GM12878 (cell line): Measurements from ENCODE around the gene GALNTL6. TPM values are rescaled to one million over a fixed set of nuclear protein-coding genes. Genes with fewer than 3 reads are reported as not detected.

Source experiments
- ATAC-seq: fragments of 200-7000 bp; cut with Tn5 transposase; 3 replicates; pipeline ENCODE4 v1.9.1; 2020; ENCODE audit warnings: mild to moderate bottlenecking, moderate library complexity
- BruUV-seq: library from RNA; stranded (reverse); fragments of 400-500 nt; replicated peaks from 2 replicates; lab custom pipeline; 2021; lab: Mats Ljungman, UMichigan
- CTCF ChIA-PET: fragments of 300-600 bp; sonication (Branson Sonifier 250); formaldehyde crosslinking; extraction: SDS; loops from one replicate; lab custom pipeline; 2021; ENCODE audit warnings: inconsistent platforms; lab: Yijun Ruan, JAX
- POLR2A ChIA-PET: fragments of 350-600 bp; formaldehyde crosslinking; extraction: SDS; loops from one replicate; lab custom pipeline; 2021; ENCODE audit warnings: inconsistent platforms; lab: Charles Lee
- RAD21 ChIA-PET: fragments of 300-600 bp; sonication (Branson Sonifier 250); formaldehyde crosslinking; loops from one replicate; lab custom pipeline; 2023; ENCODE audit warnings: antibody characterized with exemption; ENCODE audit not compliant: unreplicated experiment; lab: Charles Lee
- SMC1A ChIA-PET: fragments of 300-600 bp; sonication (Branson Sonifier 250); formaldehyde crosslinking; loops from one replicate; lab custom pipeline; 2023; ENCODE audit not compliant: unreplicated experiment, uncharacterized antibody; lab: Charles Lee
- DNase-seq: peaks from one replicate; pipeline ENCODE4 v3.0.0-alpha.2; 2011; ENCODE audit warnings: low read depth, low spot score
- FAIRE-seq: peaks from 3 replicates; lab custom pipeline; 2011; peaks lifted over from hg19 to GRCh38; lab: Jason Lieb, UNC
- H2AFZ ChIP-seq: 2 replicates; pipeline ENCODE4 v1.6.0; 2011; ENCODE audit warnings: low read depth, low read length, control low read depth; ENCODE audit not compliant: control insufficient read depth
- H3K27ac ChIP-seq: 2 replicates; pipeline ENCODE4 v1.5.1; 2011; ENCODE audit warnings: control low read depth; ENCODE audit not compliant: control insufficient read depth, insufficient read depth
- H3K27me3 ChIP-seq, 2 experiments: replicated peaks in 1 of 2; 2 replicates each; pipeline versions ENCODE4 v1.6.0 to v1.6.1; 2011; ENCODE audit warnings: low read length in 1 of 2; ENCODE audit not compliant: control insufficient read depth in 2 of 2, insufficient read depth in 2 of 2
- H3K36me3 ChIP-seq, 2 experiments: 2 replicates each; pipeline ENCODE4 v1.5.1; 2011; ENCODE audit warnings: low read length in 1 of 2; ENCODE audit not compliant: control insufficient read depth in 2 of 2, insufficient read depth in 2 of 2
- H3K4me1 ChIP-seq: 2 replicates; pipeline ENCODE4 v1.6.1; 2011; ENCODE audit warnings: mild to moderate bottlenecking, low read length, moderate library complexity, mixed read lengths; ENCODE audit not compliant: control insufficient read depth, insufficient read depth
- H3K4me2 ChIP-seq: 2 replicates; pipeline ENCODE4 v1.6.0; 2011; ENCODE audit warnings: control low read depth; ENCODE audit not compliant: control insufficient read depth, insufficient read depth
- H3K4me3 ChIP-seq: fragments of 200-600 bp; sonication (generic); 2 replicates; pipeline ENCODE4 v1.5.1; 2016
- H3K79me2 ChIP-seq: 2 replicates; pipeline ENCODE4 v1.6.0; 2011; ENCODE audit warnings: low read length; ENCODE audit not compliant: control insufficient read depth, insufficient read depth
- H3K9ac ChIP-seq: 2 replicates; pipeline ENCODE4 v1.8.0; 2011; ENCODE audit warnings: low read length, control low read depth, mixed read lengths; ENCODE audit not compliant: control insufficient read depth, insufficient read depth
- H3K9me3 ChIP-seq: replicated peaks from 3 replicates; pipeline ENCODE4 v1.5.1; 2011; ENCODE audit warnings: mild to moderate bottlenecking, low read length; ENCODE audit not compliant: control insufficient read depth, insufficient read depth
- H4K20me1 ChIP-seq: 2 replicates; pipeline ENCODE4 v1.6.0; 2011; ENCODE audit not compliant: control insufficient read depth, insufficient read depth
- ATF3 ChIP-seq: IDR thresholded peaks from 2 replicates; pipeline ENCODE4 v1.6.1; 2011; ENCODE audit warnings: low read depth, mild to moderate bottlenecking, low read length, moderate library complexity, borderline replicate concordance; ENCODE audit errors: extremely low read depth
- BMI1 ChIP-seq: fragments of 450-650 bp; IDR thresholded peaks from 2 replicates; pipeline ENCODE4 v1.6.1; 2016; ENCODE audit warnings: mild to moderate bottlenecking, moderate library complexity, borderline replicate concordance
- CEBPB ChIP-seq, 2 experiments: fragments of 150-350 bp in 1 of 2; IDR thresholded peaks; 2 replicates each; pipeline ENCODE4 v1.6.1; 2012 to 2014; ENCODE audit warnings: low read depth in 2 of 2, low read length in 2 of 2, borderline replicate concordance in 1 of 2, inconsistent platforms in 1 of 2
- CTCF ChIP-seq, 3 experiments: IDR thresholded peaks in 2 of 3; conservative IDR thresholded peaks in 1 of 3; 2 replicates each; pipeline ENCODE4 v1.5.1; 2011; ENCODE audit warnings: low read depth in 3 of 3, low read length in 3 of 3, mild to moderate bottlenecking in 3 of 3, control low read depth in 2 of 3, moderate library complexity in 2 of 3, inconsistent platforms in 1 of 3, mixed read lengths in 1 of 3; ENCODE audit not compliant: control insufficient read depth in 2 of 3, insufficient read depth in 1 of 3; ENCODE audit errors: extremely low read depth in 1 of 3
- EED ChIP-seq: sonication (generic); IDR thresholded peaks from 2 replicates; pipeline ENCODE4 v1.6.1; 2016; ENCODE audit warnings: antibody characterized with exemption, low read depth
- PKNOX1 ChIP-seq: fragments of 450-650 bp; IDR thresholded peaks from 2 replicates; pipeline ENCODE4 v1.6.1; 2016; ENCODE audit warnings: mild to moderate bottlenecking
- RAD51 ChIP-seq: fragments of 450-650 bp; IDR thresholded peaks from 2 replicates; pipeline ENCODE4 v1.6.1; 2016; ENCODE audit warnings: moderate library complexity, mild to moderate bottlenecking, inconsistent platforms
- RBBP5 ChIP-seq: fragments of 200-600 bp; sonication (generic); conservative IDR thresholded peaks from 2 replicates; pipeline ENCODE4 v1.6.1; 2016
- RELB ChIP-seq: fragments of 450-650 bp; IDR thresholded peaks from 2 replicates; pipeline ENCODE4 v1.6.1; 2017; ENCODE audit warnings: low read depth, mild to moderate bottlenecking, moderate library complexity
- SMAD1 ChIP-seq: fragments of 450-650 bp; IDR thresholded peaks from 2 replicates; pipeline ENCODE4 v1.6.1; 2018; ENCODE audit warnings: mild to moderate bottlenecking, low read depth; ENCODE audit not compliant: partially characterized antibody
- SMAD5 ChIP-seq: IDR thresholded peaks from 2 replicates; pipeline ENCODE4 v1.6.1; 2016; ENCODE audit warnings: antibody characterized with exemption, low read depth
- SMARCA5 ChIP-seq: fragments of 450-650 bp; IDR thresholded peaks from 2 replicates; pipeline ENCODE4 v1.6.1; 2017; ENCODE audit warnings: mild to moderate bottlenecking
- SMC3 ChIP-seq: IDR thresholded peaks from 2 replicates; pipeline ENCODE4 v1.6.1; 2011; ENCODE audit warnings: low read length, improper control_type of control experiment, borderline replicate concordance
- TCF7 ChIP-seq: IDR thresholded peaks from 2 replicates; pipeline ENCODE4 v1.6.1; 2014; ENCODE audit warnings: antibody characterized with exemption, borderline replicate concordance
- WGBS: methylation state at CpG from one replicate; pipeline ENCODE4 v1.1.6; 2016; ENCODE audit warnings: low lambda C conversion rate; ENCODE audit not compliant: insufficient replicate concordance, insufficient coverage; ENCODE audit errors: missing lambda C conversion rate; 5-methylcytosine and 5-hydroxymethylcytosine counted together
- in situ Hi-C: fragments of 300-500 bp; cut with MboI; formaldehyde crosslinking; loops from 9 replicates; pipeline ENCODE4 v1.14.3; 2018; ENCODE audit warnings: mixed read lengths
- intact Hi-C: fragments of 100-400 bp; cut with micrococcal nuclease; formaldehyde crosslinking; loops from one replicate; pipeline ENCODE4 v1.14.2; 2022; ENCODE audit not compliant: unreplicated experiment
- polyA plus RNA-seq, 11 experiments: library from polyadenylated mRNA; depleted of rRNA in 4 of 11; unstranded in 6 of 11; stranded (reverse) in 5 of 11; fragments of >200 nt; fragmentation: Nextera tagmentation in 4 of 11; fragmentation: Illumina TruSeq in 1 of 11; extraction: Ambion mirVana in 4 of 11; extraction: Trizol in 1 of 11; gene quantifications; 1 replicate in 1 of 11; 2 replicates in 10 of 11; pipeline versions ENCODE4 v1.2.1 to v1.2.3, GENCODE V29; 2011 to 2016; ENCODE audit warnings: inconsistent platforms in 2 of 11, missing spikeins in 2 of 11, low read depth in 1 of 11
- total RNA-seq, 4 experiments: library from RNA; depleted of rRNA in 3 of 4; stranded (reverse); fragments of >200 nt in 3 of 4; fragmentation: Illumina TruSeq in 1 of 4; extraction: Trizol in 1 of 4; gene quantifications; 2 replicates each; pipeline versions ENCODE4 v1.2.1 to v1.2.3, GENCODE V29; 2013 to 2021

GALNTL6 gene
- total and polyA plus RNA-seq, 10 of the 15 experiments (the other 5 are each of a cell fraction or from before 2014, with no cell fraction given) = 0.01 to 0.29 TPM; not detected in 8

GRCh38 chr4:172596206-172596605, 783.0 kb downstream of the GALNTL6 start:
- CTCF ChIA-PET = no interaction called here
- WGBS = 5% methylated on average over 2 of the region's 4 CpGs
- no peak overlapping the region for H3K9ac ChIP-seq
- FAIRE-seq (no peak), ATAC-seq (no peak), DNase-seq (no peak)
- no peaks in the 10 kb centered on the region for H3K27me3 ChIP-seq
- no peaks in the 10 kb centered on the region for H3K4me1 ChIP-seq
- in situ Hi-C loops (no loop called here), intact Hi-C loops (no loop called here)
- no peaks in the 10 kb centered on the region for H3K9me3 ChIP-seq
- no peak overlapping the region for H2AFZ ChIP-seq
- no peaks in the 10 kb centered on the region for H3K79me2 ChIP-seq
- no peak overlapping the region for H3K27ac ChIP-seq
- RAD21 ChIA-PET = no interaction called here
- SMC1A ChIA-PET = no interaction called here
- 0 out of 6 replicates have a peak, but pooled peaks of 1 of the 3 experiments have one; percentile 4 for TF ChIP-seq CTCF (IDR thresholded peaks at IDR 0.05 in 2 of 3, conservative IDR thresholded peaks at IDR 0.05 in 1 of 3; ENCODE audit: control insufficient read depth in 2 of 3, extremely low read depth in 1 of 3, insufficient read depth in 1 of 3, low read depth in 3 of 3, low read length in 3 of 3)
- TF ChIP-seq SMAD5 = no peak
- H3K4me3 ChIP-seq = no peak overlapping the region
- BruUV-seq = no TSS peak
- POLR2A ChIA-PET = no interaction called here
- no peak overlapping the region for H3K4me2 ChIP-seq
- H4K20me1 ChIP-seq = no peaks in the 10 kb centered on the region
- no peaks in the 10 kb centered on the region for H3K36me3 ChIP-seq

GRCh38 chr4:172599554-172599953, 786.4 kb downstream of the GALNTL6 start:
- Histone ChIP-seq H3K9ac (no peak overlapping the region), H3K79me2 (no peaks in the 10 kb centered on the region), H4K20me1 (no peaks in the 10 kb centered on the region), H3K27me3 (no peaks in the 10 kb centered on the region), H2AFZ (no peak overlapping the region), H3K4me2 (no peak overlapping the region), H3K4me1 (no peaks in the 10 kb centered on the region), H3K9me3 (no peaks in the 10 kb centered on the region), H3K27ac (no peak overlapping the region), H3K36me3 (no peaks in the 10 kb centered on the region), H3K4me3 (no peak overlapping the region)
- 2% methylated on average over 4 of the region's 4 CpGs for WGBS
- ChIA-PET CTCF (no interaction called here), RAD21 (no interaction called here), POLR2A (no interaction called here), SMC1A (no interaction called here)
- ATAC-seq (no peak), DNase-seq (no peak), FAIRE-seq (no peak)
- in situ Hi-C loops (no loop called here), intact Hi-C loops (no loop called here)
- BruUV-seq = no TSS peak
- no peak for TF ChIP-seq CEBPB (IDR thresholded peaks at IDR 0.05; ENCODE audit: borderline replicate concordance in 1 of 2, low read depth in 2 of 2, low read length in 2 of 2)
- TF ChIP-seq ATF3 = no peak
- TF ChIP-seq PKNOX1 = no peak
- TF ChIP-seq EED = no peak
- TF ChIP-seq RBBP5 = no peak
- no peak for TF ChIP-seq RAD51
- TF ChIP-seq SMARCA5 = no peak
- TF ChIP-seq SMC3 = no peak
- no peak for TF ChIP-seq BMI1
- no peak for TF ChIP-seq RELB
- no peak for TF ChIP-seq TCF7
- no peak for TF ChIP-seq SMAD1
